SJCRH30 (cell line): ENCODE data around the gene COASY. TPM values are rescaled to one million over a fixed set of nuclear protein-coding genes. Genes with fewer than 3 reads are reported as not detected.

Experiments
- total RNA-seq: library from RNA; depleted of rRNA; stranded (reverse); fragments of >200 nt; shearing (Covaris generic); gene quantifications from 2 replicates; pipeline ENCODE4 v1.2.3, GENCODE V29; 2014; rRNA removed

Gene COASY
- total RNA-seq, 1 experiment from 2014 or later: 36.3 TPM

Other genes with a start within 250 kb of the COASY start
- 107 and 113 TPM in 2 replicates for gene STAT3, start 173.7 kb upstream of the COASY start, total RNA-seq
- gene CAVIN1, start 138.9 kb upstream of the COASY start, total RNA-seq: 46.9 and 47.8 TPM in 2 replicates
- gene ATP6V0A1, start 103.3 kb upstream of the COASY start, total RNA-seq: 25.3 and 30.9 TPM in 2 replicates
- gene NAGLU, start 25.9 kb upstream of the COASY start, total RNA-seq: 20.6 and 22.2 TPM in 2 replicates
- 0.73 and 0.76 TPM in 2 replicates for gene HSD17B1, start 9.2 kb upstream of the COASY start, total RNA-seq
- gene MLX, start 5.0 kb downstream of the COASY start, total RNA-seq: 44.5 and 48.4 TPM in 2 replicates
- gene PSMC3IP, start 15.6 kb downstream of the COASY start, total RNA-seq: 23.8 and 29.7 TPM in 2 replicates
- gene RETREG3, start 47.2 kb downstream of the COASY start, total RNA-seq: 34.5 and 36.2 TPM in 2 replicates
- gene TUBG1, start 47.5 kb downstream of the COASY start, total RNA-seq: 111 and 122 TPM in 2 replicates
- gene TUBG2, start 97.1 kb downstream of the COASY start, total RNA-seq: 6.2 and 10.4 TPM in 2 replicates
- gene PLEKHH3, start 114.8 kb downstream of the COASY start, total RNA-seq: 10.9 and 13.7 TPM in 2 replicates
- 0.99 and 1.0 TPM in 2 replicates for gene CCR10, start 119.7 kb downstream of the COASY start, total RNA-seq
- 4.0 and 5.0 TPM in 2 replicates for gene CNTNAP1, start 120.4 kb downstream of the COASY start, total RNA-seq
- gene EZH1, start 182.9 kb downstream of the COASY start, total RNA-seq: 17.3 and 27.0 TPM in 2 replicates
- not detected in 2 replicates for gene RAMP2, start 199.1 kb downstream of the COASY start, total RNA-seq
- 71.0 and 79.3 TPM in 2 replicates for gene VPS25, start 211.3 kb downstream of the COASY start, total RNA-seq
- gene WNK4, start 218.5 kb downstream of the COASY start, total RNA-seq: 0.18 and 0.32 TPM in 2 replicates
- 105 and 107 TPM in 2 replicates for gene COA3, start 236.6 kb downstream of the COASY start, total RNA-seq
- gene CNTD1, start 236.7 kb downstream of the COASY start, total RNA-seq: 0.10 TPM in 2 replicates